ENCODE results near the gene PPP2R5D. TPM values are rescaled to one million over a fixed set of nuclear protein-coding genes. Genes with fewer than 3 reads are reported as not detected.

PPP2R5D gene
- total RNA-seq, 1 experiment from 2014 or later: 53.5 TPM

GRCh38 chr6:42967228-42967627, 17.1 kb upstream of the PPP2R5D start:
- H3K27ac ChIP-seq (ENCODE audit: insufficient read length, low read depth, low read length): no peak overlapping the region
- no peak overlapping the region for H2AFZ ChIP-seq (ENCODE audit: low read length)
- no peak overlapping the region for H4K91ac ChIP-seq (ENCODE audit: insufficient read length, low read depth, low read length)
- H3K79me2 ChIP-seq (ENCODE audit: insufficient read depth, low read length): no peaks in the 10 kb centered on the region
- H3K4me3 Mint-ChIP-seq: no peak overlapping the region
- H4K8ac ChIP-seq (replicated peaks; ENCODE audit: insufficient read length, low read depth, low read length): no peak overlapping the region
- H4K20me1 ChIP-seq (ENCODE audit: control insufficient read depth, insufficient read depth, insufficient read length): no peaks in the 10 kb centered on the region
- H3K79me1 ChIP-seq (ENCODE audit: insufficient read depth, low read depth, low read length, poor library complexity, severe bottlenecking): no peaks in the 10 kb centered on the region
- H3K4me2 ChIP-seq (ENCODE audit: insufficient read depth, insufficient read length, low read length): no peak overlapping the region
- no CpG with 5 or more reads among the region's 11 CpGs for WGBS (ENCODE audit: extremely low coverage, insufficient read length, low lambda C conversion rate)
- no peak overlapping the region for H3K4ac ChIP-seq (ENCODE audit: low read depth, low read length)
- H3K23ac ChIP-seq (ENCODE audit: insufficient read length, low read depth, low read length): no peak overlapping the region
- no peak overlapping the region for H3K9ac ChIP-seq (ENCODE audit: extremely low read depth, insufficient read length, low read length)
- no peak overlapping the region for H3K18ac ChIP-seq (ENCODE audit: insufficient read length, low read depth, low read length)
- peaks cover under 1% of the 10 kb centered on the region; the same call in 1 of the 2 replicates for H3K27me3 Mint-ChIP-seq (ENCODE audit: low read depth)
- no peak overlapping the region for H3K56ac ChIP-seq (ENCODE audit: insufficient read length, low read depth, low read length)
- no peak overlapping the region for H2BK20ac ChIP-seq (ENCODE audit: low read depth, low read length, poor library complexity, severe bottlenecking)
- no peaks in the 10 kb centered on the region for H3K4me1 ChIP-seq (ENCODE audit: insufficient read depth, low read length)
- H3K23me2 ChIP-seq (ENCODE audit: insufficient read length, low read depth, low read length, poor library complexity, severe bottlenecking): no peaks in the 10 kb centered on the region
- no peak overlapping the region for H3T11ph ChIP-seq (ENCODE audit: low read length)
- H2BK120ac ChIP-seq (ENCODE audit: low read depth, low read length, poor library complexity, severe bottlenecking): no peak overlapping the region
- no peaks in the 10 kb centered on the region for H3K9me3 ChIP-seq (ENCODE audit: control insufficient read depth, low read depth, low read length)
- H3K27me3 ChIP-seq (ENCODE audit: insufficient read depth, low read length): no peaks in the 10 kb centered on the region
- H2BK15ac ChIP-seq (ENCODE audit: low read depth, low read length): no peak overlapping the region
- 0 out of 4 replicates have a peak, but pooled peaks cover 0 to 2% of the 10 kb centered on the region in 2 experiments for H3K4me1 Mint-ChIP-seq
- no peak overlapping the region for H3K14ac ChIP-seq (ENCODE audit: insufficient read depth, low read length)
- H3K36me3 Mint-ChIP-seq (ENCODE audit: insufficient read depth in 1 of 3, low read depth in 3 of 3): peaks cover 0 to 34% (median 14%) of the 10 kb centered on the region in 3 experiments; a peak in 5 of 7 replicates
- no peak overlapping the region for H2BK5ac ChIP-seq (ENCODE audit: insufficient read length, low read length)
- H4K5ac ChIP-seq (ENCODE audit: insufficient read length, low read depth, low read length): no peak overlapping the region
- no peak overlapping the region for H2BK12ac ChIP-seq (ENCODE audit: insufficient read length, low read depth, low read length)
- H2AK5ac ChIP-seq (ENCODE audit: insufficient read length, low read length): no peak overlapping the region
- peak overlapping the region in 1 of 3 experiments; percentile 40; a peak in 1 of 7 replicates for H3K27ac Mint-ChIP-seq
- DNase-seq: no peak
- no peak for TF ChIP-seq CTCF (conservative IDR thresholded peaks at IDR 0.05)
- H3K9me3 Mint-ChIP-seq: no peaks in the 10 kb centered on the region

All from H9 (cell line).